DLD1 (cell line): Measurements from ENCODE around the gene OR51M1.
"Not testable (repeated sequence)": the region's sequence is repeated elsewhere in the genome, so short reads cannot be mapped to it uniquely, and the experiment has no call there.

Experiments
- in situ Hi-C: cut with HindIII; loops from 2 replicates; pipeline ENCODE4 v1.10.0; 2017; ENCODE audit warnings: low sequenced_read_pairs

OR51M1 gene

GRCh38 chr11:5383576-5383975, at the start of gene OR51M1:
OR51M1 (plus strand) TSS chr11:5383812; CDS start chr11:5389399, 5,587 bp downstream.
- in situ Hi-C loops, result no loop called here

- in situ Hi-C loops, result no loop called here
Observed at GRCh38 chr11:5335170-5335569, 48.4 kb upstream of the OR51M1 start.

- in situ Hi-C loops, result no loop called here
Observed at GRCh38 chr11:5336331-5336730, 47.3 kb upstream of the OR51M1 start.

GRCh38 chr11:5337253-5337652, 46.4 kb upstream of the OR51M1 start:
- in situ Hi-C loops, result not testable (repeated sequence)

- in situ Hi-C loops, result no loop called here
Observed at GRCh38 chr11:5339771-5340322, 43.8 kb upstream of the OR51M1 start.

GRCh38 chr11:5343474-5344335, 39.9 kb upstream of the OR51M1 start, which contains the start of gene OR51B5:
OR51B5 (minus strand) TSS chr11:5343524; CDS start chr11:5343524, 0 bp downstream.
- in situ Hi-C loops, result no loop called here

- in situ Hi-C loops, result no loop called here
Observed at GRCh38 chr11:5345831-5346230, 37.8 kb upstream of the OR51M1 start.

- in situ Hi-C loops, result no loop called here
Observed at GRCh38 chr11:5348551-5349194, 34.9 kb upstream of the OR51M1 start.

- in situ Hi-C loops, result no loop called here
Observed at GRCh38 chr11:5349550-5349949, 34.1 kb upstream of the OR51M1 start.

GRCh38 chr11:5351208-5351607, 32.4 kb upstream of the OR51M1 start, which contains the start of gene OR51B6:
OR51B6 (plus strand) TSS chr11:5351508; CDS start chr11:5351508, 0 bp downstream.
- in situ Hi-C loops, result no loop called here

GRCh38 chr11:5356031-5356430, 27.6 kb upstream of the OR51M1 start:
- in situ Hi-C loops, result not testable (repeated sequence)

GRCh38 chr11:5362017-5362625, 21.5 kb upstream of the OR51M1 start:
- in situ Hi-C loops, result no loop called here

GRCh38 chr11:5363679-5364078, 19.9 kb upstream of the OR51M1 start:
- in situ Hi-C loops, result no loop called here

- in situ Hi-C loops, result no loop called here
Observed at GRCh38 chr11:5364214-5364613, 19.4 kb upstream of the OR51M1 start.

GRCh38 chr11:5366365-5366764, 17.2 kb upstream of the OR51M1 start:
- in situ Hi-C loops, result not testable (repeated sequence)

- in situ Hi-C loops, result no loop called here
Observed at GRCh38 chr11:5366856-5367255, 16.8 kb upstream of the OR51M1 start.

GRCh38 chr11:5367448-5368074, 16.1 kb upstream of the OR51M1 start:
- in situ Hi-C loops, result no loop called here

- in situ Hi-C loops, result no loop called here
Observed at GRCh38 chr11:5368502-5369043, 15.0 kb upstream of the OR51M1 start.

- in situ Hi-C loops, result no loop called here
Observed at GRCh38 chr11:5369789-5370188, 13.8 kb upstream of the OR51M1 start.

GRCh38 chr11:5380740-5381342, 2.8 kb upstream of the OR51M1 start:
- in situ Hi-C loops, result no loop called here
